HepG2 (cell line): ENCODE measurements around the gene PRKG1. TPM values are rescaled to one million over a fixed set of nuclear protein-coding genes. Genes with fewer than 3 reads are reported as not detected.

ENCODE experiments used
- ATAC-seq: fragments of 200-7000 bp; cut with Tn5 transposase; 3 replicates; pipeline ENCODE4 v1.9.1; 2020; ENCODE audit warnings: mild to moderate bottlenecking, moderate library complexity
- BruUV-seq: library from RNA; stranded (reverse); fragments of 400-500 nt; replicated peaks from 2 replicates; lab custom pipeline; 2021; lab: Mats Ljungman, UMichigan
- CTCF ChIA-PET: fragments of 300-600 bp; formaldehyde crosslinking; extraction: SDS; loops from one replicate; lab custom pipeline; 2021; ENCODE audit warnings: low total read pairs, inconsistent platforms, low intra/inter-chr PET ratio; lab: Yijun Ruan, JAX
- POLR2A ChIA-PET: fragments of 350-600 bp; sonication (Branson Sonifier 250); formaldehyde crosslinking; loops from one replicate; lab custom pipeline; 2020; ENCODE audit warnings: antibody characterized with exemption, inconsistent platforms; lab: Yijun Ruan, JAX
- DNase-seq: peaks from one replicate; pipeline ENCODE4 v3.0.0-alpha.2; 2015; ENCODE audit warnings: low spot score
- FAIRE-seq: peaks from 3 replicates; lab custom pipeline; 2011; peaks lifted over from hg19 to GRCh38; lab: Jason Lieb, UNC
- H2AFZ ChIP-seq: one replicate; pipeline ENCODE4 v1.6.1; 2011; ENCODE audit warnings: low read length, inconsistent platforms
- H3K27ac ChIP-seq: fragments of 300-600 bp; 3 replicates; pipeline ENCODE4 v1.8.0; 2011; ENCODE audit warnings: mixed run types, mild to moderate bottlenecking, mixed read lengths, low read length, inconsistent platforms; ENCODE audit not compliant: insufficient read depth; ENCODE audit errors: extremely low read length
- H3K27me3 ChIP-seq, 2 experiments: fragments of 200-600 bp in 1 of 2; 2 replicates in 1 of 2; 3 replicates in 1 of 2; pipeline versions ENCODE4 v1.6.0 to v1.8.0; 2011; ENCODE audit warnings: low read length in 2 of 2, mild to moderate bottlenecking in 2 of 2, moderate library complexity in 2 of 2, inconsistent platforms in 1 of 2; ENCODE audit not compliant: insufficient read depth in 2 of 2, control insufficient read depth in 1 of 2
- H3K36me3 ChIP-seq, 2 experiments: fragments of 200-600 bp in 1 of 2; replicated peaks in 1 of 2; 2 replicates in 1 of 2; 3 replicates in 1 of 2; pipeline versions ENCODE4 v1.5.1 to v1.8.0; 2011; ENCODE audit warnings: low read length in 2 of 2, inconsistent platforms in 1 of 2; ENCODE audit not compliant: insufficient read depth in 2 of 2, control insufficient read depth in 1 of 2
- H3K4me1 ChIP-seq: 2 replicates; pipeline ENCODE4 v1.5.1; 2012; ENCODE audit warnings: low read length, inconsistent platforms; ENCODE audit not compliant: insufficient read depth
- H3K4me2 ChIP-seq: 2 replicates; pipeline ENCODE4 v1.6.0; 2011; ENCODE audit warnings: low read depth, low read length, inconsistent platforms
- H3K4me3 ChIP-seq, 3 experiments: fragments of 200-600 bp in 1 of 3; sonication (generic), shearing (Covaris generic) in 1 of 3; replicated peaks in 1 of 3; 2 replicates each; pipeline ENCODE4 v1.5.1; 2011 to 2016; ENCODE audit warnings: low read length in 3 of 3, inconsistent platforms in 2 of 3, low read depth in 2 of 3, mild to moderate bottlenecking in 2 of 3, control low read depth in 1 of 3, mixed read lengths in 1 of 3; ENCODE audit not compliant: insufficient read depth in 1 of 3
- H3K79me2 ChIP-seq: one replicate; pipeline ENCODE4 v1.6.1; 2011; ENCODE audit warnings: low read length, inconsistent platforms; ENCODE audit not compliant: insufficient read depth
- H3K9ac ChIP-seq: 2 replicates; pipeline ENCODE4 v1.6.0; 2011; ENCODE audit warnings: mild to moderate bottlenecking, low read depth, low read length, inconsistent platforms; ENCODE audit not compliant: insufficient read depth
- H3K9me3 ChIP-seq: 2 replicates; pipeline ENCODE4 v1.5.1; 2012; ENCODE audit warnings: mild to moderate bottlenecking, low read length
- H4K20me1 ChIP-seq: 2 replicates; pipeline ENCODE4 v1.6.0; 2011; ENCODE audit warnings: inconsistent platforms, mild to moderate bottlenecking, low read length, moderate library complexity; ENCODE audit not compliant: insufficient read depth
- DNMT1 ChIP-seq: sonication (generic); formaldehyde crosslinking; IDR thresholded peaks from 2 replicates; pipeline ENCODE4 v1.5.1; 2020; ENCODE audit warnings: mild to moderate bottlenecking, missing genetic modification reagents
- FOXA1 ChIP-seq, 2 experiments: fragments of 450-650 bp in 1 of 2; sonication (generic) in 1 of 2; formaldehyde crosslinking in 1 of 2; IDR thresholded peaks; 2 replicates each; pipeline versions ENCODE4 v1.4.0 to v1.6.1; 2016 to 2020; ENCODE audit warnings: missing genetic modification reagents in 1 of 2
- HIC2 ChIP-seq: sonication (generic); formaldehyde crosslinking; IDR thresholded peaks from 2 replicates; pipeline ENCODE4 v1.9.0; 2022; ENCODE audit warnings: low read depth, missing genetic modification reagents
- KLF15 ChIP-seq: sonication (generic); formaldehyde crosslinking; IDR thresholded peaks from 2 replicates; pipeline ENCODE4 v1.8.1; 2023; ENCODE audit warnings: borderline replicate concordance, mild to moderate bottlenecking, inconsistent platforms, missing genetic modification reagents, mixed read lengths
- KMT2A ChIP-seq: sonication (generic); formaldehyde crosslinking; IDR thresholded peaks from 2 replicates; pipeline ENCODE4 v1.4.0; 2020; ENCODE audit warnings: missing genetic modification reagents
- MAF1 ChIP-seq: sonication (generic); formaldehyde crosslinking; IDR thresholded peaks from 2 replicates; pipeline ENCODE4 v1.5.0; 2020; ENCODE audit warnings: missing genetic modification reagents, borderline replicate concordance
- MXI1 ChIP-seq: IDR thresholded peaks from 3 replicates; pipeline ENCODE4 v1.6.1; 2012; ENCODE audit warnings: low read depth, low read length, inconsistent platforms, borderline replicate concordance
- MZF1 ChIP-seq: sonication (generic); formaldehyde crosslinking; IDR thresholded peaks from 2 replicates; pipeline ENCODE4 v1.8.1; 2023; ENCODE audit warnings: mild to moderate bottlenecking, missing genetic modification reagents, borderline replicate concordance
- NBN ChIP-seq: fragments of 450-650 bp; conservative IDR thresholded peaks from 2 replicates; pipeline ENCODE4 v1.6.1; 2017
- SP140L ChIP-seq: sonication (generic); formaldehyde crosslinking; IDR thresholded peaks from 2 replicates; pipeline ENCODE4 v1.4.0; 2020; ENCODE audit warnings: missing genetic modification reagents, borderline replicate concordance
- TOE1 ChIP-seq: sonication (generic); formaldehyde crosslinking; IDR thresholded peaks from 2 replicates; pipeline ENCODE4 v1.4.0; 2020; ENCODE audit warnings: mild to moderate bottlenecking, missing genetic modification reagents
- YEATS2 ChIP-seq: sonication (generic); formaldehyde crosslinking; IDR thresholded peaks from 2 replicates; pipeline ENCODE4 v1.4.0; 2020; ENCODE audit warnings: missing genetic modification reagents, borderline replicate concordance
- ZBTB26 ChIP-seq: IDR thresholded peaks from 2 replicates; pipeline ENCODE4 v1.6.1; 2016; ENCODE audit warnings: missing compliant biosample characterization, missing genetic modification reagents, borderline replicate concordance
- ZFP62 ChIP-seq: sonication (generic); formaldehyde crosslinking; IDR thresholded peaks from 2 replicates; pipeline ENCODE4 v1.4.0; 2020; ENCODE audit warnings: missing genetic modification reagents
- ZNF432 ChIP-seq: sonication (generic); formaldehyde crosslinking; IDR thresholded peaks from 2 replicates; pipeline ENCODE4 v1.5.0; 2020; ENCODE audit warnings: missing genetic modification reagents, mild to moderate bottlenecking, borderline replicate concordance
- ZNF441 ChIP-seq: sonication (generic); formaldehyde crosslinking; IDR thresholded peaks from 2 replicates; pipeline ENCODE4 v1.7.0; 2021; ENCODE audit warnings: missing genetic modification reagents, borderline replicate concordance
- ZSCAN30 ChIP-seq: sonication (generic); formaldehyde crosslinking; IDR thresholded peaks from 2 replicates; pipeline ENCODE4 v1.5.0; 2020; ENCODE audit warnings: mild to moderate bottlenecking, missing genetic modification reagents
- WGBS: methylation state at CpG from one replicate; pipeline ENCODE4 v1.1.6; 2017; ENCODE audit warnings: low lambda C conversion rate; 5-methylcytosine and 5-hydroxymethylcytosine counted together
- in situ Hi-C: cut with HindIII; loops from 2 replicates; pipeline ENCODE4 v1.10.0; 2017; ENCODE audit warnings: low pct_unique_long_range_greater_than_20kb; ENCODE audit not compliant: extremely low pct_ligation_motif_present
- intact Hi-C: fragments of 100-400 bp; cut with micrococcal nuclease; formaldehyde crosslinking; loops from one replicate; pipeline ENCODE4 v1.10.0; 2022; ENCODE audit not compliant: unreplicated experiment
- polyA plus RNA-seq, 8 experiments: library from polyadenylated mRNA; depleted of rRNA in 3 of 8; stranded (reverse) in 7 of 8; unstranded in 1 of 8; fragments of >200 nt; fragmentation: Illumina TruSeq in 4 of 8; extraction: Trizol in 4 of 8; gene quantifications; 2 replicates each; pipeline versions ENCODE4 v1.2.1 to v1.2.3, GENCODE V29; 2011 to 2016; ENCODE audit warnings: low read depth in 4 of 8, missing spikeins in 1 of 8, mixed read lengths in 1 of 8; ENCODE audit not compliant: insufficient read depth in 1 of 8
- total RNA-seq, 5 experiments: library from RNA; depleted of rRNA; stranded (reverse); fragments of >200 nt; fragmentation: Illumina TruSeq; extraction: Trizol; gene quantifications; 2 replicates each; pipeline ENCODE4 v1.2.3, GENCODE V29; 2016; ENCODE audit warnings: low read depth in 1 of 5

PRKG1 gene
- total and polyA plus RNA-seq, 2 of the 13 experiments (the other 11 are each of a cell fraction or from before 2014, with no cell fraction given) = 0.01 TPM; not detected in 1

GRCh38 chr10:51951601-51952000 is 877.3 kb downstream of the PRKG1 start:
- Histone ChIP-seq H4K20me1 (no peaks in the 10 kb centered on the region), H3K4me3 (no peak overlapping the region), H3K79me2 (no peaks in the 10 kb centered on the region), H3K9me3 (no peaks in the 10 kb centered on the region), H2AFZ (no peak overlapping the region), H3K36me3 (no peaks in the 10 kb centered on the region), H3K27me3 (no peaks in the 10 kb centered on the region), H3K9ac (no peak overlapping the region), H3K27ac (no peak overlapping the region), H3K4me2 (no peak overlapping the region), H3K4me1 (no peaks in the 10 kb centered on the region)
- in situ Hi-C loops = loop anchor here (25.0 kb wide), 1 partner anchor 889 kb away; the partner anchor contains the start of gene PRKG1
- TF ChIP-seq FOXA1 (IDR thresholded peaks at IDR 0.05) = no peak
- no peak for TF ChIP-seq FOXA1 (CRISPR knock-in tag; IDR thresholded peaks at IDR 0.05)
- CTCF ChIA-PET = no interaction called here
- no peak for FAIRE-seq
- no TSS peak for BruUV-seq
- WGBS = 3% methylated on average over 1 of the region's 1 CpG
- DNase-seq = no peak
- intact Hi-C loops = no loop called here
- POLR2A ChIA-PET = no interaction called here
- ATAC-seq = no peak

GRCh38 chr10:51952056-51952455 is 877.8 kb downstream of the PRKG1 start:
- no peak overlapping the region for H3K4me2 ChIP-seq
- in situ Hi-C loops (loop anchor here (25.0 kb wide), 1 partner anchor 890 kb away; the partner anchor contains the start of gene PRKG1), intact Hi-C loops (no loop called here)
- H3K4me3 ChIP-seq = no peak overlapping the region
- no peak overlapping the region for H3K9ac ChIP-seq
- no peaks in the 10 kb centered on the region for H3K79me2 ChIP-seq
- H3K4me1 ChIP-seq = no peaks in the 10 kb centered on the region
- H3K9me3 ChIP-seq = no peaks in the 10 kb centered on the region
- no TSS peak for BruUV-seq
- no peaks in the 10 kb centered on the region for H4K20me1 ChIP-seq
- H3K27ac ChIP-seq = no peak overlapping the region
- H3K36me3 ChIP-seq = no peaks in the 10 kb centered on the region
- ChIA-PET CTCF (no interaction called here), POLR2A (no interaction called here)
- FAIRE-seq = no peak
- DNase-seq = no peak
- no peak for ATAC-seq
- H3K27me3 ChIP-seq = no peaks in the 10 kb centered on the region
- H2AFZ ChIP-seq = no peak overlapping the region
- WGBS = 0% methylated on average over 1 of the region's 1 CpG
- TF ChIP-seq ZNF432 (no peak), SP140L (CRISPR knock-in tag) (no peak), ZBTB26 (CRISPR knock-in tag) (no peak), ZFP62 (CRISPR knock-in tag) (no peak), ZNF441 (CRISPR knock-in tag) (no peak), YEATS2 (CRISPR knock-in tag) (no peak), MXI1 (no peak), MAF1 (CRISPR knock-in tag) (no peak), KLF15 (CRISPR knock-in tag) (no peak), HIC2 (no peak), NBN (no peak), DNMT1 (CRISPR knock-in tag) (no peak), ZSCAN30 (CRISPR knock-in tag) (no peak), KMT2A (CRISPR knock-in tag) (no peak), TOE1 (CRISPR knock-in tag) (no peak), MZF1 (CRISPR knock-in tag) (no peak)
